ENCODE data around the gene EHD1.

The EHD1 gene

GRCh38 chr11:64843686-64844329, 34.6 kb downstream of the EHD1 start:
- Histone ChIP-seq H3K36me3 (ENCODE audit: insufficient read depth, low read length) (no peaks in the 10 kb centered on the region), H3K27ac (no peak overlapping the region), H3K9ac (ENCODE audit: insufficient read length) (no peak overlapping the region), H3K4me3 (peak overlapping the region; percentile 82), H3K9me3 (ENCODE audit: low read depth, low read length) (no peaks in the 10 kb centered on the region)
- no peak for TF ChIP-seq FOXP2 (optimal IDR thresholded peaks at IDR 0.05; ENCODE audit: control extremely low read depth, extremely low read length, insufficient read depth)
- TF ChIP-seq POLR2AphosphoS5 (IDR thresholded peaks at IDR 0.05; ENCODE audit: borderline replicate concordance, low read depth, low read length) = no peak
- TF ChIP-seq EZH2 (IDR thresholded peaks at IDR 0.05) = no peak
- DNase-seq (ENCODE audit: low read depth, low spot score) = no peak

DNA sequence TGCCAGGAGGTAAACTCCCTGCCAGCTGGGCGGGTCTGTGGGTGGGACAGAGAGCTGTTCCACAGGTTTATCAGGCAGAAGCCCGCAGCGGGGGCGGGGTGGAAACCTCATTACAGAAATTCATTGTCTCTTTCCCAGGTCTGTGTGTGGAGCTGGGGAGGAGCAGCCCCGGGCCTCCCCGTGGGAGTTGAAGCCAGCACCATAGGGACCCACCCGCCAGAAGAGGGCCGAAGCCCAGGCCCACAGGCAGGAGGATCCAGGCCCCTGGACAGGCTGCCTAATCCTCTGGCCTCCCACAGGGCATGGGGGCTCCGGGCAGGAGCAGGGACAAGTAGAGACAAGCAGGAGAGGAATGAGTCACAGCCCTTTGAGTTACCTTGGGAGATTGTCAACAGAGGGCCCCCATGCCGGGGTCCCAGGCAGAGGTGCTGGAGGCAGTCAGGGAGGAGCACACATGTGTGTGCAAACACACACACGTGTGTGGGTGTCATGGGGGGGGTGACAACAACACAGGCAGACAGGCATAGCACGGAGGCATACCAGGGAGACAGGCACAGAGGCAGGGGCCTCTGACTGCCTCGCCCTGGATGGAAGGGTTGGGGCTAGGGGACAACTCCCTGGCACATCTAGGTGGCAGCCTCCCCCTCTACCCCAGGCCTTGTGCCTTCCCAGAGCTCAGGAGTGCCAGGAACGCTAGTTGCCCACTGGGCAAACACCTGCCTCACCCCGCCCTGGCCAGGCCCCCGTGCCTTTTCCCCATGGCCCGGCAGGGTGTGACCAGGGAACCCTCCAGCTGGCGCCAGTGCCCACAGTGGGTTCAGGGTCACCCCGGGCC, 35.4 kb downstream of the EHD1 start:
- no peaks in the 10 kb centered on the region for H3K36me3 ChIP-seq (ENCODE audit: insufficient read depth, low read length)
- H3K27ac ChIP-seq = no peak overlapping the region
- no peak overlapping the region for H3K4me3 ChIP-seq
- TF ChIP-seq FOXP2 (optimal IDR thresholded peaks at IDR 0.05; ENCODE audit: control extremely low read depth, extremely low read length, insufficient read depth) (no peak), EZH2 (IDR thresholded peaks at IDR 0.05) (no peak), POLR2AphosphoS5 (IDR thresholded peaks at IDR 0.05; ENCODE audit: borderline replicate concordance, low read depth, low read length) (no peak)
- H3K9ac ChIP-seq (ENCODE audit: insufficient read length) = no peak overlapping the region
- H3K9me3 ChIP-seq (ENCODE audit: low read depth, low read length) = no peaks in the 10 kb centered on the region
- no peak for DNase-seq (ENCODE audit: low read depth, low spot score)

DNA sequence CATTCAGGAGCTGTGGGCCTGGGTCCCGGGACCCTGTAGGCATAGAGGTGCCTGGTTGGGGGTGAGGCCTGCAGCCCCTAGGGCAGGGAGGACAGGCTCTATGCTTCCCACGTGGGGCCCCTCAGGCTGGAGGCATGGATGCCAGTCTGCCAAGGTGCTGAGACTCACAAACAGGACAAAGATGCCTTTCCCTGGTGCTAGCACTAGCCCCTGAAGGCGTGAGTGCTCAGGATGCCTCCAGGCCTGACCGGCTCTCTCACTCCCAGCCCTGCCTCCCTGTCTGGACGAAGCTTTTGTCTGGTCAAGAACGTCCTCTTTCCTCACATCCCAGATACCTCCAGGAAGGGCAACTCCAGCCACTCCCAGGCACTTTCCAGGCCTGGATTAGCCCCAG, 36.1 kb downstream of the EHD1 start:
- H3K27ac ChIP-seq = no peak overlapping the region
- no peak overlapping the region for H3K4me3 ChIP-seq
- H3K36me3 ChIP-seq (ENCODE audit: insufficient read depth, low read length) = no peaks in the 10 kb centered on the region
- H3K9ac ChIP-seq (ENCODE audit: insufficient read length) = no peak overlapping the region
- TF ChIP-seq EZH2 (IDR thresholded peaks at IDR 0.05) (no peak), POLR2AphosphoS5 (IDR thresholded peaks at IDR 0.05; ENCODE audit: borderline replicate concordance, low read depth, low read length) (no peak), FOXP2 (optimal IDR thresholded peaks at IDR 0.05; ENCODE audit: control extremely low read depth, extremely low read length, insufficient read depth) (no peak)
- no peaks in the 10 kb centered on the region for H3K9me3 ChIP-seq (ENCODE audit: low read depth, low read length)
- DNase-seq (ENCODE audit: low read depth, low spot score) = no peak

DNA sequence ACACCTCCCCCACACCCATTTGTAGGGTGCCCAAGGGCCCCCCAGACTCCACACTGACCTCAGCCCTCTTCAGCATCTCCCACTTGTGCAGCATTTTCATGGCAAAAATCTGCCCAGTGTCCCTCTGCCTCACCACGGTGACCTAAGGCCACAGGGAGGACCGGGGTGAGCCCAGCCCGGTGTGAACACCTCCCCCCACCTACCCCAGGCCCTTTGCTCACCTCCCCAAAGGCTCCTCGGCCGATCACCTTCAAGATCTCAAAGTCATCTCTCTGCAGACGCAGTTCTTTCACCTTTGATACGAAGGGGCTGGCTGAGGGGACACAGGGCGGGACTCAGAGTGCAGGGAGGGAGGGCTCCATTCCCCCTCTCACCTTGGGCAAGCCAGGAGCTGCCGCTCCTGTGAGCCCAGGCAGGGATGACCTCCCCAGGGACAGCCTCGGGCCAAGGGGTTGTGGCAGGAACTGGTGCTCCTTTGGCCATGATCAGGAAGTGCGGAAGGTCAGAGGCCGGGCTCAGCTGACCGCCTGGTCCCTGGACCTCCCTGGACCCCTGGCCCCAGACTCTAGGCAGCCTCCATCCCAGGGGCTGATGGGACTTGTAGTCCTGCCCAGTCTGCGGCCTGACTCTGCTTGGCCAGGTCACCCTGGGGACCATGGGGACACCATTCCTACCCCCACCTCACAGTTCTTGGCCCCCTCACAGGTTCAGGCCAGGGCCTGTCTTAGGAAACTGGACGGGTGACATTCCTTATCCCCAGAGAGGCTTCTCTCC, 36.6 kb downstream of the EHD1 start:
- H3K27ac ChIP-seq = no peak overlapping the region
- no peak for DNase-seq (ENCODE audit: low read depth, low spot score)
- H3K9me3 ChIP-seq (ENCODE audit: low read depth, low read length) = no peaks in the 10 kb centered on the region
- no peaks in the 10 kb centered on the region for H3K36me3 ChIP-seq (ENCODE audit: insufficient read depth, low read length)
- H3K9ac ChIP-seq (ENCODE audit: insufficient read length) = no peak overlapping the region
- H3K4me3 ChIP-seq = no peak overlapping the region
- TF ChIP-seq FOXP2 (optimal IDR thresholded peaks at IDR 0.05; ENCODE audit: control extremely low read depth, extremely low read length, insufficient read depth) = no peak
- no peak for TF ChIP-seq EZH2 (IDR thresholded peaks at IDR 0.05)
- TF ChIP-seq POLR2AphosphoS5 (IDR thresholded peaks at IDR 0.05; ENCODE audit: borderline replicate concordance, low read depth, low read length) = no peak

- no peak overlapping the region for H3K27ac ChIP-seq
- H3K9ac ChIP-seq (ENCODE audit: insufficient read length) = no peak overlapping the region
- no peak overlapping the region for H3K4me3 ChIP-seq
- no peak for DNase-seq (ENCODE audit: low read depth, low spot score)
- no peak for TF ChIP-seq FOXP2 (optimal IDR thresholded peaks at IDR 0.05; ENCODE audit: control extremely low read depth, extremely low read length, insufficient read depth)
- no peak for TF ChIP-seq POLR2AphosphoS5 (IDR thresholded peaks at IDR 0.05; ENCODE audit: borderline replicate concordance, low read depth, low read length)
- no peak for TF ChIP-seq EZH2 (IDR thresholded peaks at IDR 0.05)
- no peaks in the 10 kb centered on the region for H3K9me3 ChIP-seq (ENCODE audit: low read depth, low read length)
- H3K36me3 ChIP-seq (ENCODE audit: insufficient read depth, low read length) = no peaks in the 10 kb centered on the region
These were observed 38.3 kb downstream of the EHD1 start for GRCh38 chr11:64839887-64840782.

DNA sequence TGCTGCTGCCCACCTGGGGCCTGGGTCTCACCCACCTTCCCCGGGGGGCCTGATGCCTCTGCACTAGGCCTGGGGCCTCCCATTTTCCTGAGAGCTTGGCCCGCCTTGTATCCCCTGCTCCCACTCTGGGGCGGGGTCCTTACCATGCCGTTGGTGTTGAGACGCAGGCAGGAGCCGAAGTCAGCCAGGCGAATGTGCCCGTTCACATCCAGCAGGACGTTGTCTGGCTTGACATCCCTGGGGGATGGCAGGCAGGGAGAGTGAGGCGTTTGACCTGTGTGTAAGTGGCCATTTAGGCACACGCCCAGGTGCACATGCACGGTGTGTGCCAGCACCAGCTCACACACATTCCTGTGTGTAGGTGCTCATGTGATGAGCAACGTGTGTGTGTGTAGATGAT, 39.1 kb downstream of the EHD1 start:
- no peaks in the 10 kb centered on the region for H3K36me3 ChIP-seq (ENCODE audit: insufficient read depth, low read length)
- H3K9ac ChIP-seq (ENCODE audit: insufficient read length) = no peak overlapping the region
- no peak overlapping the region for H3K27ac ChIP-seq
- H3K9me3 ChIP-seq (ENCODE audit: low read depth, low read length) = no peaks in the 10 kb centered on the region
- TF ChIP-seq FOXP2 (optimal IDR thresholded peaks at IDR 0.05; ENCODE audit: control extremely low read depth, extremely low read length, insufficient read depth) = no peak
- TF ChIP-seq POLR2AphosphoS5 (IDR thresholded peaks at IDR 0.05; ENCODE audit: borderline replicate concordance, low read depth, low read length) = no peak
- no peak for TF ChIP-seq EZH2 (IDR thresholded peaks at IDR 0.05)
- no peak for DNase-seq (ENCODE audit: low read depth, low spot score)
- H3K4me3 ChIP-seq = no peak overlapping the region

DNA sequence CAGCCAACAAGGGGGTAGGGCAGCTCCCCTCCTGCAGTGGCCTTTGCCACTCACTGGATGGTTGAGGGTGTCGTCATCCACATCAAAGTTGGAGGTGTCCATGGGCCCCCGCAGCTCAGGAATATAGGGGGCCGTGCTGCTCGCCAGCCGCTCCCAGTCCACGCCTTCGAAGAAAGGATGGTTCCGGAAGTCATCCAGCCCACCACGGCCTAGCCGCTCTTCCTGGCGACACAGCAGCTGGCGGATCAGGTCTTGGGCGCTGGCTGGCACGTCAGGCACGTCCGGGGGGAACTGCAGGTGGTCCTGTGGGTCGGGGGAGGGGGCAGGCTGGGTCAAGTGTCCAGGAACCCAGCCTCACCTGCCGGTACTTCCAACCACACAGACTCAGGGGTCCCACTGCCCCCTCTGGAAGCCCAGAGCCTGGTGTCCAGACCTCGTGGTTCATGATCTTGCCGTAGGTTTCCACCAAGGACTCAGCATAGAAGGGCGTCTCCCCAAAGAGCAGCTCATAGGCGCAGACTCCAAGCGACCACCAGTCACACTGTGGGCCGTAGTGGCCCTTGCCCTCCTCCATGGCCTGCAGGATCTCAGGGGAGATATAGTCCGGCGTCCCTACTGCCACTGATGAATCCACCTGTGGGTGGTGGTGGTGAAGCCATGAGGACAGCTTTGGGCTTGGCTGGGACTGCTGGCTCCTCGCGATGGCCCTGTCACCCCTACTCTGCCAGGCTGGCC, 39.7 kb downstream of the EHD1 start:
- Histone ChIP-seq H3K9ac (ENCODE audit: insufficient read length) (no peak overlapping the region), H3K36me3 (ENCODE audit: insufficient read depth, low read length) (no peaks in the 10 kb centered on the region), H3K27ac (no peak overlapping the region), H3K9me3 (ENCODE audit: low read depth, low read length) (no peaks in the 10 kb centered on the region), H3K4me3 (no peak overlapping the region)
- TF ChIP-seq FOXP2 (optimal IDR thresholded peaks at IDR 0.05; ENCODE audit: control extremely low read depth, extremely low read length, insufficient read depth) (no peak), POLR2AphosphoS5 (IDR thresholded peaks at IDR 0.05; ENCODE audit: borderline replicate concordance, low read depth, low read length) (no peak), EZH2 (IDR thresholded peaks at IDR 0.05) (no peak)
- no peak for DNase-seq (ENCODE audit: low read depth, low spot score)
